Effector CD4-positive, alpha-beta T cell (primary cell): Measurements from ENCODE around the gene VSTM2A. TPM values are rescaled to one million over a fixed set of nuclear protein-coding genes. Genes with fewer than 3 reads are reported as not detected.
"Not testable (repeated sequence)": the region's sequence is repeated elsewhere in the genome, so short reads cannot be mapped to it uniquely, and the experiment has no call there.

ENCODE experiments used
- DNase-seq: peaks from one replicate; pipeline ENCODE4 v3.0.0-alpha.2; 2020
- total RNA-seq: gene quantifications from one replicate; lab custom pipeline; 2026; lab: John Stamatoyannopoulos, UW

VSTM2A gene
- not detected for total RNA-seq

GRCh38 chr7:54541669-54542625 lies at the start of gene VSTM2A:
VSTM2A (plus strand) TSS chr7:54542375; CDS start chr7:54542731, 356 bp downstream.
- no peak for DNase-seq

GRCh38 chr7:54504531-54504930 lies 37.6 kb upstream of the VSTM2A start:
- DNase-seq = not testable (repeated sequence)

- no peak for DNase-seq
These were observed 12.6 kb upstream of the VSTM2A start for GRCh38 chr7:54529568-54529967.

- no peak for DNase-seq
These were observed 4.1 kb upstream of the VSTM2A start for GRCh38 chr7:54538122-54538521.

- DNase-seq = no peak
These were observed 895 bp downstream of the VSTM2A start for GRCh38 chr7:54543051-54543488.

- DNase-seq = no peak
These were observed 2.0 kb downstream of the VSTM2A start for GRCh38 chr7:54544149-54544526.

- DNase-seq = no peak
These were observed 2.5 kb downstream of the VSTM2A start for GRCh38 chr7:54544527-54545240.

- no peak for DNase-seq
These were observed 3.0 kb downstream of the VSTM2A start for GRCh38 chr7:54545241-54545563.

GRCh38 chr7:54546081-54546985 lies 4.2 kb downstream of the VSTM2A start:
- no peak for DNase-seq

- DNase-seq = no peak
These were observed 4.8 kb downstream of the VSTM2A start for GRCh38 chr7:54546986-54547314.

GRCh38 chr7:54550471-54550870 lies 8.3 kb downstream of the VSTM2A start:
- DNase-seq = no peak

- no peak for DNase-seq
These were observed 13.9 kb downstream of the VSTM2A start for GRCh38 chr7:54556121-54556520.

- no peak for DNase-seq
These were observed 17.2 kb downstream of the VSTM2A start for GRCh38 chr7:54559401-54559800.

GRCh38 chr7:54560198-54560597 lies 18.0 kb downstream of the VSTM2A start:
- no peak for DNase-seq

GRCh38 chr7:54560723-54561122 lies 18.5 kb downstream of the VSTM2A start:
- DNase-seq = no peak

GRCh38 chr7:54563329-54563916 lies 21.2 kb downstream of the VSTM2A start:
- DNase-seq = no peak

GRCh38 chr7:54565432-54565831 lies 23.3 kb downstream of the VSTM2A start:
- DNase-seq = no peak

- no peak for DNase-seq
These were observed 39.3 kb downstream of the VSTM2A start for GRCh38 chr7:54581511-54581910.

GRCh38 chr7:54591404-54592386 lies 49.5 kb downstream of the VSTM2A start:
- DNase-seq = no peak

GRCh38 chr7:54596747-54597146 lies 54.6 kb downstream of the VSTM2A start:
- no peak for DNase-seq

GRCh38 chr7:54615537-54615936 lies 73.4 kb downstream of the VSTM2A start:
- no peak for DNase-seq
